HEK293 (cell line): ENCODE results near the gene PTPRR.

ENCODE experiments used
- CTCF ChIA-PET: fragments of 350-600 bp; formaldehyde crosslinking; extraction: SDS; loops from one replicate; lab custom pipeline; 2021; ENCODE audit warnings: antibody characterized with exemption; lab: Yijun Ruan, JAX
- POLR2A ChIA-PET: fragments of 300-600 bp; formaldehyde crosslinking; extraction: SDS; loops from one replicate; lab custom pipeline; 2020; ENCODE audit warnings: antibody characterized with exemption, inconsistent platforms; lab: Yijun Ruan, JAX
- H3K27ac ChIP-seq: fragments of 200-500 bp; sonication (Bioruptor generic); 2 replicates; pipeline ENCODE4 v1.5.1; 2014; ENCODE audit warnings: low read depth, low read length, control low read depth, inconsistent platforms; ENCODE audit errors: extremely low read depth
- H3K36me3 ChIP-seq, 2 experiments: fragments of 200-500 bp in 1 of 2; sonication (Bioruptor generic) in 1 of 2; 1 replicate in 1 of 2; 2 replicates in 1 of 2; pipeline ENCODE4 v1.5.1; 2014 to 2017; ENCODE audit warnings: inconsistent platforms in 2 of 2, low read length in 2 of 2; ENCODE audit not compliant: control insufficient read depth in 2 of 2, insufficient read depth in 1 of 2
- H3K4me1 ChIP-seq: fragments of 200-500 bp; sonication (Bioruptor generic); 2 replicates; pipeline ENCODE4 v1.5.1; 2014; ENCODE audit warnings: mild to moderate bottlenecking, low read length, inconsistent platforms; ENCODE audit not compliant: control insufficient read depth, insufficient read depth
- H3K4me3 ChIP-seq: 2 replicates; pipeline ENCODE4 v1.5.1; 2011; ENCODE audit warnings: low read depth, mild to moderate bottlenecking, control low read depth, low read length, moderate library complexity
- H3K9me3 ChIP-seq: fragments of 200-500 bp; sonication (Bioruptor generic); 2 replicates; pipeline ENCODE4 v1.5.1; 2014; ENCODE audit warnings: low read depth, low read length, inconsistent platforms; ENCODE audit not compliant: control insufficient read depth, insufficient read depth
- GLIS1 ChIP-seq: fragments of 450-650 bp; formaldehyde crosslinking; IDR thresholded peaks from 2 replicates; pipeline ENCODE4 v1.5.1; 2016; ENCODE audit warnings: missing biosample characterization, missing genetic modification characterization
- KLF16 ChIP-seq: fragments of 450-650 bp; formaldehyde crosslinking; IDR thresholded peaks from 2 replicates; pipeline ENCODE4 v1.5.1; 2017; ENCODE audit warnings: missing biosample characterization, missing genetic modification characterization
- OSR2 ChIP-seq: fragments of 450-650 bp; formaldehyde crosslinking; IDR thresholded peaks from 2 replicates; pipeline ENCODE4 v1.5.1; 2016; ENCODE audit warnings: missing biosample characterization, missing genetic modification characterization
- SP7 ChIP-seq: fragments of 450-650 bp; formaldehyde crosslinking; IDR thresholded peaks from 2 replicates; pipeline ENCODE4 v1.5.1; 2016; ENCODE audit warnings: missing biosample characterization, missing genetic modification characterization
- TCF7L2 ChIP-seq: IDR thresholded peaks from 2 replicates; pipeline ENCODE4 v1.6.1; 2011; ENCODE audit warnings: low read depth, mild to moderate bottlenecking, inconsistent platforms, low read length, moderate library complexity, borderline replicate concordance
- ZNF10 ChIP-seq: fragments of 450-650 bp; formaldehyde crosslinking; IDR thresholded peaks from 2 replicates; pipeline ENCODE4 v1.5.1; 2017; ENCODE audit warnings: missing biosample characterization, missing genetic modification characterization
- ZNF175 ChIP-seq: fragments of 450-650 bp; formaldehyde crosslinking; IDR thresholded peaks from 2 replicates; pipeline ENCODE4 v1.5.1; 2016; ENCODE audit warnings: missing biosample characterization, missing genetic modification characterization
- ZNF239 ChIP-seq: fragments of 450-650 bp; formaldehyde crosslinking; IDR thresholded peaks from 2 replicates; pipeline ENCODE4 v1.5.1; 2016; ENCODE audit warnings: missing biosample characterization, missing genetic modification characterization
- ZNF274 ChIP-seq, 2 experiments: fragments of 200-500 bp in 1 of 2; fragments of 450-650 bp in 1 of 2; sonication (Bioruptor generic) in 1 of 2; formaldehyde crosslinking in 1 of 2; IDR thresholded peaks; 2 replicates each; pipeline versions ENCODE4 v1.5.1 to v1.6.1; 2014 to 2016; ENCODE audit warnings: borderline replicate concordance in 1 of 2, inconsistent platforms in 1 of 2, low read length in 1 of 2, missing biosample characterization in 1 of 2, missing genetic modification characterization in 1 of 2
- ZNF311 ChIP-seq: fragments of 450-650 bp; formaldehyde crosslinking; IDR thresholded peaks from 2 replicates; pipeline ENCODE4 v1.5.1; 2017; ENCODE audit warnings: missing biosample characterization, missing genetic modification characterization, borderline replicate concordance
- ZNF514 ChIP-seq: fragments of 450-650 bp; formaldehyde crosslinking; IDR thresholded peaks from 2 replicates; pipeline ENCODE4 v1.5.1; 2016; ENCODE audit warnings: missing biosample characterization, missing genetic modification characterization
- ZNF623 ChIP-seq: fragments of 450-650 bp; formaldehyde crosslinking; IDR thresholded peaks from 2 replicates; pipeline ENCODE4 v1.5.1; 2016; ENCODE audit warnings: missing biosample characterization, missing genetic modification characterization
- ZNF677 ChIP-seq: fragments of 450-650 bp; IDR thresholded peaks from 2 replicates; pipeline ENCODE4 v1.5.0; 2018; ENCODE audit warnings: missing biosample characterization, mild to moderate bottlenecking, missing genetic modification characterization, moderate library complexity
- ZNF76 ChIP-seq: fragments of 450-650 bp; formaldehyde crosslinking; IDR thresholded peaks from 2 replicates; pipeline ENCODE4; 2016; ENCODE audit warnings: low read depth, missing biosample characterization, missing genetic modification characterization, borderline replicate concordance
- ZNF768 ChIP-seq: fragments of 450-650 bp; formaldehyde crosslinking; IDR thresholded peaks from 2 replicates; pipeline ENCODE4 v1.5.1; 2018; ENCODE audit warnings: missing biosample characterization, mild to moderate bottlenecking, missing genetic modification characterization
- ZNF843 ChIP-seq: fragments of 450-650 bp; formaldehyde crosslinking; IDR thresholded peaks from 2 replicates; pipeline ENCODE4 v1.5.1; 2016; ENCODE audit warnings: missing biosample characterization, missing genetic modification characterization
- TF ChIP-seq, protein P1 (sequence below): fragments of 450-650 bp; formaldehyde crosslinking; IDR thresholded peaks from 2 replicates; pipeline ENCODE4 v1.5.1; 2016; ENCODE audit warnings: missing biosample characterization, missing genetic modification characterization
- TF ChIP-seq, protein P2 (sequence below): fragments of 450-650 bp; formaldehyde crosslinking; IDR thresholded peaks from 2 replicates; pipeline ENCODE4 v1.5.1; 2016; ENCODE audit warnings: missing biosample characterization, missing genetic modification characterization
- TF ChIP-seq, protein P3 (sequence below): fragments of 450-650 bp; formaldehyde crosslinking; IDR thresholded peaks from 2 replicates; pipeline ENCODE4 v1.5.1; 2016; ENCODE audit warnings: missing biosample characterization, missing genetic modification characterization
- TF ChIP-seq, protein P4 (sequence below): fragments of 450-650 bp; formaldehyde crosslinking; IDR thresholded peaks from 2 replicates; pipeline ENCODE4 v1.5.1; 2016; ENCODE audit warnings: missing biosample characterization, missing genetic modification characterization
- TF ChIP-seq, protein P5 (sequence below): fragments of 450-650 bp; IDR thresholded peaks from 2 replicates; pipeline ENCODE4 v1.5.1; 2018; ENCODE audit warnings: missing biosample characterization, missing genetic modification characterization

Gene PTPRR

DNA sequence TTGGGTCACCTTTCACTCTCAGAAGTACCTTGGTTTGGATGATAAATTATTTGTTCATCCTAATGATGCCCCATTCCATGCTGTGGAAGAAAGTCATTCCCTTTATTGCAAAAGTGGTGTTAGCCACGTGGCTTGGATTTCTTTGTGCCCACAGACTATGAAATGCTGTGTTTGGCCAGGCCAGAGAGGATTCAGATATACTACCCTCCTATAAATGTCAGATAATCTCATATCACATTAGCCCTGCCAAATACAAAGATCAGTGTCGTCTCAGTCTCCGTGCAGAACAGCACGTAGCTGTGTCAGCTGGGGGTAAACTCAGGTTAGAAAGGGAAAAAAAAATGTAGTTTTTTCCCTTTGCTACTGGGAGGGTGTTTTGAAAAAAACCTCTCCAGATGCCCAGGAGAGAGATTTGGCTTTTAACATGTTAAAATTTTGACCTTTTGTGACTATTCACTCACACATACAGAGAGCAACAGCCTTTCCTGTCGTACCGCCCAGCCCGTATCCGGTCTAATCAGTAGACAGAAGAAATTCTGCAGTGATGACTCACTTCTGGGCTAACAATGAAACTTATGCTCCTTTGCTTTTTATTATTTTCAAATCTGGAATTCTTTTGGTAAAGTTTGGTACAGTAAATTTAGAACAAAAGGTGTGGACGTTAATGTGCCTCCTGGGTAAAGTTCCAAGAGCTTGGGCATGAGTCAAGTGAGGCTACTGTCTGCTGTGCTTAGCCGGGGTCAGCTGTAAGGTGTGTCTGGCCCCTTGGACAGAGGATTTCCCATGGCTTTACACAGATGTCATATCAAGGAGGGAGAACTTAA, 274.8 kb downstream of the PTPRR start (continued):
- TF ChIP-seq, protein P1, sequence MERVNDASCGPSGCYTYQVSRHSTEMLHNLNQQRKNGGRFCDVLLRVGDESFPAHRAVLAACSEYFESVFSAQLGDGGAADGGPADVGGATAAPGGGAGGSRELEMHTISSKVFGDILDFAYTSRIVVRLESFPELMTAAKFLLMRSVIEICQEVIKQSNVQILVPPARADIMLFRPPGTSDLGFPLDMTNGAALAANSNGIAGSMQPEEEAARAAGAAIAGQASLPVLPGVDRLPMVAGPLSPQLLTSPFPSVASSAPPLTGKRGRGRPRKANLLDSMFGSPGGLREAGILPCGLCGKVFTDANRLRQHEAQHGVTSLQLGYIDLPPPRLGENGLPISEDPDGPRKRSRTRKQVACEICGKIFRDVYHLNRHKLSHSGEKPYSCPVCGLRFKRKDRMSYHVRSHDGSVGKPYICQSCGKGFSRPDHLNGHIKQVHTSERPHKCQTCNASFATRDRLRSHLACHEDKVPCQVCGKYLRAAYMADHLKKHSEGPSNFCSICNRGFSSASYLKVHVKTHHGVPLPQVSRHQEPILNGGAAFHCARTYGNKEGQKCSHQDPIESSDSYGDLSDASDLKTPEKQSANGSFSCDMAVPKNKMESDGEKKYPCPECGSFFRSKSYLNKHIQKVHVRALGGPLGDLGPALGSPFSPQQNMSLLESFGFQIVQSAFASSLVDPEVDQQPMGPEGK (tag by site-specific recombination): no peak
- TF ChIP-seq, protein P2, sequence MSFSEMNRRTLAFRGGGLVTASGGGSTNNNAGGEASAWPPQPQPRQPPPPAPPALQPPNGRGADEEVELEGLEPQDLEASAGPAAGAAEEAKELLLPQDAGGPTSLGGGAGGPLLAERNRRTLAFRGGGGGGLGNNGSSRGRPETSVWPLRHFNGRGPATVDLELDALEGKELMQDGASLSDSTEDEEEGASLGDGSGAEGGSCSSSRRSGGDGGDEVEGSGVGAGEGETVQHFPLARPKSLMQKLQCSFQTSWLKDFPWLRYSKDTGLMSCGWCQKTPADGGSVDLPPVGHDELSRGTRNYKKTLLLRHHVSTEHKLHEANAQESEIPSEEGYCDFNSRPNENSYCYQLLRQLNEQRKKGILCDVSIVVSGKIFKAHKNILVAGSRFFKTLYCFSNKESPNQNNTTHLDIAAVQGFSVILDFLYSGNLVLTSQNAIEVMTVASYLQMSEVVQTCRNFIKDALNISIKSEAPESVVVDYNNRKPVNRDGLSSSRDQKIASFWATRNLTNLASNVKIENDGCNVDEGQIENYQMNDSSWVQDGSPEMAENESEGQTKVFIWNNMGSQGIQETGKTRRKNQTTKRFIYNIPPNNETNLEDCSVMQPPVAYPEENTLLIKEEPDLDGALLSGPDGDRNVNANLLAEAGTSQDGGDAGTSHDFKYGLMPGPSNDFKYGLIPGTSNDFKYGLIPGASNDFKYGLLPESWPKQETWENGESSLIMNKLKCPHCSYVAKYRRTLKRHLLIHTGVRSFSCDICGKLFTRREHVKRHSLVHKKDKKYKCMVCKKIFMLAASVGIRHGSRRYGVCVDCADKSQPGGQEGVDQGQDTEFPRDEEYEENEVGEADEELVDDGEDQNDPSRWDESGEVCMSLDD (tag by site-specific recombination): no peak
- peak; percentile 87 for TF ChIP-seq ZNF10
- TF ChIP-seq, protein P3, sequence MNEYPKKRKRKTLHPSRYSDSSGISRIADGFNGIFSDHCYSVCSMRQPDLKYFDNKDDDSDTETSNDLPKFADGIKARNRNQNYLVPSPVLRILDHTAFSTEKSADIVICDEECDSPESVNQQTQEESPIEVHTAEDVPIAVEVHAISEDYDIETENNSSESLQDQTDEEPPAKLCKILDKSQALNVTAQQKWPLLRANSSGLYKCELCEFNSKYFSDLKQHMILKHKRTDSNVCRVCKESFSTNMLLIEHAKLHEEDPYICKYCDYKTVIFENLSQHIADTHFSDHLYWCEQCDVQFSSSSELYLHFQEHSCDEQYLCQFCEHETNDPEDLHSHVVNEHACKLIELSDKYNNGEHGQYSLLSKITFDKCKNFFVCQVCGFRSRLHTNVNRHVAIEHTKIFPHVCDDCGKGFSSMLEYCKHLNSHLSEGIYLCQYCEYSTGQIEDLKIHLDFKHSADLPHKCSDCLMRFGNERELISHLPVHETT: no peak

DNA sequence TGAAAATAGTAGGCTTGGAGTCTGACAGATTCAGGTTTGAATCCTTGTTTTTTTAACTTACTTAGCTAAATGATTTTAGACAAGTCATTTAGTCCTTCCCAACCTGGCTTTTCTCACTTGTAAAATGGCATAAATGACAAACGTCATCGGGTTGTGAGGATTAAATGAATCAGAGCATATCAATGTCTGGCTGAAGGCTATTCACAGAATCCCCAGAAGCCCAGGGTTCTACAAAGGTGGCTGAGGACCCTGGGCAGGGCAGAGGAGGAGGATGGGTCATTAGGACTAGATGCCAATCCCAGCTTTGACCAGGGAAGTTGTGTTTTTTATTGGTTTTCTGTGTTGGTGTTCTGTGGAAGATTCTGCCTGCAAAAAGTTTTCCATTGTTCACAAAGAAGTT, 275.7 kb downstream of the PTPRR start:
- Histone ChIP-seq H3K36me3 (no peaks in the 10 kb centered on the region), H3K4me1 (peaks cover 4% of the 10 kb centered on the region; the same call in 1 of the 2 replicates), H3K27ac (no peak overlapping the region), H3K9me3 (no peaks in the 10 kb centered on the region), H3K4me3 (no peak overlapping the region)
- ChIA-PET CTCF (interaction anchor here (1.1 kb wide), 1 partner anchor 659 kb away, joined by 3 read pairs; no protein-coding TSS in a partner anchor), POLR2A (no interaction called here)
- TF ChIP-seq ZNF274 (IDR thresholded peaks at IDR 0.05; ENCODE audit: low read length) (no peak), ZNF274 (tag by site-specific recombination; IDR thresholded peaks at IDR 0.05; ENCODE audit: borderline replicate concordance) (no peak), ZNF677 (tag by site-specific recombination) (no peak), KLF16 (tag by site-specific recombination) (no peak), ZNF239 (tag by site-specific recombination) (no peak), ZNF768 (no peak), SP7 (tag by site-specific recombination) (no peak), GLIS1 (tag by site-specific recombination) (no peak), ZNF514 (no peak), OSR2 (tag by site-specific recombination) (no peak), ZNF175 (tag by site-specific recombination) (no peak), TCF7L2 (no peak), ZNF76 (tag by site-specific recombination) (no peak), ZNF843 (no peak), ZNF311 (tag by site-specific recombination) (no peak), ZNF623 (no peak)
- TF ChIP-seq, protein P4, sequence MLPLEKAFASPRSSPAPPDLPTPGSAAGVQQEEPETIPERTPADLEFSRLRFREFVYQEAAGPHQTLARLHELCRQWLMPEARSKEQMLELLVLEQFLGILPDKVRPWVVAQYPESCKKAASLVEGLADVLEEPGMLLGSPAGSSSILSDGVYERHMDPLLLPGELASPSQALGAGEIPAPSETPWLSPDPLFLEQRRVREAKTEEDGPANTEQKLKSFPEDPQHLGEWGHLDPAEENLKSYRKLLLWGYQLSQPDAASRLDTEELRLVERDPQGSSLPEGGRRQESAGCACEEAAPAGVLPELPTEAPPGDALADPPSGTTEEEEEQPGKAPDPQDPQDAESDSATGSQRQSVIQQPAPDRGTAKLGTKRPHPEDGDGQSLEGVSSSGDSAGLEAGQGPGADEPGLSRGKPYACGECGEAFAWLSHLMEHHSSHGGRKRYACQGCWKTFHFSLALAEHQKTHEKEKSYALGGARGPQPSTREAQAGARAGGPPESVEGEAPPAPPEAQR (tag by site-specific recombination): no peak
- TF ChIP-seq, protein P5, sequence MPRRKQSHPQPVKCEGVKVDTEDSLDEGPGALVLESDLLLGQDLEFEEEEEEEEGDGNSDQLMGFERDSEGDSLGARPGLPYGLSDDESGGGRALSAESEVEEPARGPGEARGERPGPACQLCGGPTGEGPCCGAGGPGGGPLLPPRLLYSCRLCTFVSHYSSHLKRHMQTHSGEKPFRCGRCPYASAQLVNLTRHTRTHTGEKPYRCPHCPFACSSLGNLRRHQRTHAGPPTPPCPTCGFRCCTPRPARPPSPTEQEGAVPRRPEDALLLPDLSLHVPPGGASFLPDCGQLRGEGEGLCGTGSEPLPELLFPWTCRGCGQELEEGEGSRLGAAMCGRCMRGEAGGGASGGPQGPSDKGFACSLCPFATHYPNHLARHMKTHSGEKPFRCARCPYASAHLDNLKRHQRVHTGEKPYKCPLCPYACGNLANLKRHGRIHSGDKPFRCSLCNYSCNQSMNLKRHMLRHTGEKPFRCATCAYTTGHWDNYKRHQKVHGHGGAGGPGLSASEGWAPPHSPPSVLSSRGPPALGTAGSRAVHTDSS (tag by site-specific recombination): no peak
- TF ChIP-seq, protein P2 (tag by site-specific recombination): no peak
